Measurements from ENCODE around the gene DAAM1.

DAAM1 gene

DNA sequence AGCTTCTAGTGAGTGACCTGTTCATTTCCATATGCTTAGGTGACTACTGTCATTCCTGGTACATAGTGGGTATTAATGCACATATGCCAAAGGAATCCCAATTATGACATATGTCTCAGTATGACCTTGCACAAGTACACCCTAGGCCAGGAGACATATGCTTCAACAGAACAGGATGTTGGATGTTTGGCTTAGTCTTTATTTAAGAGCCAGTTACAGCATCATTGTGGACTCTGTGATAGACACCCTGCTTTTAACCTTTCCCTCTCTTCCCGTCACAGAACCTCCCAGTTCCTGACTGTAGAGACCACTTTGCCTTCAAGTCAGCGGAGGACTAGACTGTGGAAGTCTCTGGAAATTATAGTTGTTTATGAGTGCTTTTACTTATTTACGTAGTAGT is 72.9 kb downstream of the DAAM1 start:
- no peak for DNase-seq

DNA sequence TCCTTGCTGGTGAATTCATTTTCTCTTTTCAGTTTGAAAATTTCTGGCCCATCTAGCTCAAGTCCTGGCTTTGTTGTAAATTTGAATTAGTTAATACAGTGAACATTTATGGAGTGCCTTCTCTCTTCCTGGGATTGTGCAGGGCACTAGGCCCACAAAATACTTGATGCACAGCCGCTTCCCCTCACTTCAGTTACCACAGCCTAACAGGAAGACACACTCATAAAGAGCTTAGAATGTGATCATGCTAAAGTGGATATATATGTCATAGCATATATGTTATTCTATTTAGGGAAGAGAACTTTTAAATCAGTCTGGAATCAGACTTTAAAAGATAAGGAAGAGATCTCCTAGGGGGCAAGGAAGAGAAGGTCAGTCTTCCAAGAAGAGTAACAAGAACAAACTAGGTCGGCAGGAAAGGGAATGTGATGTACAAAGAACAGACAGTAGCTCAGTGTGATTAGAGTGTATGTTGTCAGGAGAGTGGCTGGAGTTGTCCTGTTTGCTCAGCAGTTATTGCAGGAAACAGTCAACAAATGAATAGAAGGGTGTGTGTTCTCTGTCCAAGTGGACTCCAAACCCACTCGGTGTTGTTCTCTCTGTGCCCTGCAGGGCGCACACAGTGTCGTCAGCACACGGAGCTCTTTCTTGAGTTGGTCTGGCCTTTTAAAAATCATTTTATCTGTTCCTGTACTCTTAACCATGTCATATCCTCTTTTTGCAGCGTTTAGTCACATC is 74.4 kb downstream of the DAAM1 start:
- DNase-seq = no peak

DNA sequence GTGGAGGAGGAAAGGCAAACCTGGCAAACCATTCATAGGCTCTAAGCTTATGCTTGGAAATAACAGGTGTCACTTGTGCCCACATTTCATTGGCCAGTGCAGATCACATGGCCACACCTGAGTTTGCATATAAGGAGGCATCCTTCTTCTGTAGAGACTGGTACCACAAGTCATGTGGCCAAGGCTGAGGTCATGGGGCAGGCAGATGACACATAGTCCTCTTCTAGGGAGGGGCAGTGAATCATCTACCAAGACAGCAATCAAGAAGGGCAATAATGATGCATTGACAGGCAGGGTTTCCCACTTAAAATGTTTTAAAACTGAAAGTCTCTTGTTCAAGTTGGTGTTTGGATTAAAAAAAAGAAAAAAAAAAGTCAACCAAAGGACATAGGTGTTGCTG is 77.3 kb downstream of the DAAM1 start:
- peak; percentile 11 for DNase-seq

DNA sequence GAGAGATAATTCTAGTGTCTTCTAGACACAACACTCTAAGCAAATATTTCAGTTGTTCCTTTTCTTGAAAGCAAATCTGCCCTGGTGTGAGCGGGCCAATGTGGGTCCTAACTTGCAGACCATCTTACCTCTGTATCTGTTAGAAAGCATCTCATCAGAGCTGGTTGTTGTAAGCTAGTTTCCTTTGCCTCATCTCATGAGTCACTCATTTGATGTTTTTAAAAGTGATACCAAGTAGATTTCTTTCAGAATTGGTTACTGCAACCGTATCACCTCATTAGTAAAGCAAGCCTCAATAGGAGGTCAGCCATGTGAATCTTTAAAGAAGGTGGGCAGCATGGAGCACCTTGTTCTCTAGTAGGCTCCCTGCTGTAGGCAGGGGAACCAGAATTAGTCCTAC is 78.6 kb downstream of the DAAM1 start:
- DNase-seq = no peak

DNA sequence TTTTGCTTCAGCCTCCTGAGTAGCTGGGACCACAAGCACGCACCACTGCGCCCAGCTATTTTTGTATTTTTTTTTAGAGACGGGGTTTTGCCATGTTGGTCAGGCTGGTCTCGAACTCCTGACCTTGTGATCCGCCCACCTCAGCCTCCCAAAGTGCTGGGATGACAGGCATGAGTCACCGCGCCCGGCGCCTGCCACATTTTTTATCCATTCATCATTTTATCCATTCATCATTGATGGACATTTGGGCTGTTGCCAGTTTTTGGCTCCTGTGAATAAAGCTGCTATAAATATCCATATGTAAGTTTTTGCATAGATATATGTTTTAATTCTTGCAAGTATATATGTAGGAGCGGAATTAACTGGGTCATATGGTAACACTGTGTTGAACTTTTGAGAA is 79.5 kb downstream of the DAAM1 start:
- no peak for DNase-seq

DNA sequence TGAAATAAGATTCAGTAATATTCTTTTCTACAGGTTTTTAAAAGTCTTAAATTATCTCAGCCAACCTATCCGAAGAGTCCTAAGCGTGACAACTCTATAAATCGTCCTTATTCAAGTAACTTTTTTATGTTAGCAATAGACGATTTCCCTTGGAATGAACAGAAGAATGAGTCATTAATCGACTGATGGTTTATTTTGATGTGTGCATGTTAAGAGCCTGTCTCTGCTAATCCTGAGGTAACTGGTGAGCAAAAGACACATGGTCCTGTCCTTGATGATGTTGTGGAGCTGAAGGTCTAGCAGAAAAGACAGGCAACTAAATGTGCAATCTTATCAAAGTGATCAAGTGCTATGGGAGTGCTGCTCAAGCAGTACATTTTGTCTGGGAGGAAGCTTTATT is 80.4 kb downstream of the DAAM1 start:
- no peak for DNase-seq

DNA sequence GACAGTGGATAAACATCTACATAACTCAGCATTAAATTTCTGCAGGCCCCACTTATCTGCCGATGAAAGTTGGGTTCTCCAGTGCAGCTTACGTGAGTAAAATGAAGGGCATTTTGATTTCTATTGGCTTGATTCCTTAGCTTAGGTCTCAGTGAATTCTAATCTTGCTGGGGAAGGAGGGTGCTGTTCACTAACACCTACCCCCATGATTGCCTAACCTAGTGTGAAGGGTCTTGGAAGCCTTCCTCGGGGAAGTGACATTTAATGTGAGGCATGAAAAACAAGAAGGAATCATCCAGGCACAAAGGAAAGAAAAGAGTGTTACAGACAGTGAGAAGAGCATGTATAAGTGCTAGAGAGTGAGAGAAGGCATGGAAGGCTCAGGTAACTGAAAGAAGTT is 81.0 kb downstream of the DAAM1 start:
- no peak for DNase-seq

DNA sequence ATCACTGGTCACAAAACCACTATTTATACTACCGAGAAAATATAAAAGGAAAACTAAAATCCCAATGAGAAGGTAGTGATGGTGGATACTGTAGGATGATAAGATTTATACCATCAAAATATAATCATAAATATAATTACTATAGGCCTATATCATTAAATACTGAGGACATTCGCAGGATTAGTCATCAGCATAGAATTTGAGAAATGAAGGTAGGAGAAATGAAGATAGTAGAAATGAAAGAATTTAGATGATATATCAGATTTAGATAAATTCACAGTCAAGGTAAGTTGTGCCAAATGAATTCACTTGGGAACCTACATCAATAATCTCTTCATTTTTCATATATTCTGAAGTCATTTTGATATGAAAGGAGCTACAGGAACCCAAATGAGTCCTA is 82.8 kb downstream of the DAAM1 start:
- no peak for DNase-seq

DNA sequence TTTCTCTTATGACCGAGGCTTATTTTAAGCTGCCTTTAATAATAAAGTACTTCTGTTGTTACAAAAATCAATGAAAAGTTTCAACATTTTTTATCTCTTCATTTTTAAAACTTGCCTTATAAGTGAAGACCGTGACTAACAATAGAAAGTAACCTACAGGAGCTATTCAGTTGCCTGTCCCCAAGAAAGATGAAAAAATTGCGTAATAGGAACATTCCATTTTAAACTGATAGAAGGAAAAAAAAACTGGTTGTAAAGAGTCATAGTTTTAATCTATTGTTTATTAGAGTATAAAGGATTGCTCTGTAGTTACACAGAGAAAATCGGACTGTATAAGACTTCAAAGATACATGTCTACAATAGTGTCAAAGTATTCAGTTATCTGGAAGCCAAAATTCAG is 83.3 kb downstream of the DAAM1 start:
- no peak for DNase-seq

DNA sequence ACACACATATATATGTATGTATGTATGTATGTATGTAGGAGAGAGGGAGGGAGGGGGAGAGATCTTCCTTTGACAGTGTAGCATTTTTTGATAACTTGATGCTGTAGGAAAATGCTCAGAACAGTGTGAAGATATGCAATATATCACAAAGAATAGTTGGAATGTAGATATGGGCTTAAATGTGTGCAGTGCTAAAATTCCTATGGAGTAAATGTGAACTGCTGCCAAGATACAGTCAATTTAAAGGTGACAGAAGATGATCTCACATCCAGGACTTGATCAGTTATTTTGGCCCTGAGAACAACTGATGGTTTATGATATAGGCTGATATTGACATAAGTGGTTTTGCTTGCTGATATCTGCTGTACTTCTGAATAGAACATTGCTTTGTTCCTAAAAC is 84.2 kb downstream of the DAAM1 start:
- DNase-seq = no peak

DNA sequence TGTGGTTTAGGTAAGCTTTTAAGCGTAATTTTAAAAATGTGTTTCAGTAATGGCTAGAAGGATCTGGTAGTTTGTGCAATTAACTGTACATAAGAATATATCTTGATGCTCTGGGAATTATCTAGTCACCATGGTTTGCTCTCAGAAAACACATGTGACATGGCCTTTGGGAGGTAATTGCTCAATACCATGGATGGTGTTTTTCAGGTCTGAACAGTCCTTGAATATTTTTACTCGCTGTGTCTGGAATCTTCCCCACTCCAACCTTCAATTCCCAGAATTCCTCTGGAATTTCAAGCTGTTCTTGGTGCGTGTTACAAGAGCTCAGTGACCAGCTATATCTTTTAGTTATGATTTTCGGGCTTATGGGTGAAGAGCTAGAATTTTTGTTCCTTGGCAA is 85.3 kb downstream of the DAAM1 start:
- no peak for DNase-seq

DNA sequence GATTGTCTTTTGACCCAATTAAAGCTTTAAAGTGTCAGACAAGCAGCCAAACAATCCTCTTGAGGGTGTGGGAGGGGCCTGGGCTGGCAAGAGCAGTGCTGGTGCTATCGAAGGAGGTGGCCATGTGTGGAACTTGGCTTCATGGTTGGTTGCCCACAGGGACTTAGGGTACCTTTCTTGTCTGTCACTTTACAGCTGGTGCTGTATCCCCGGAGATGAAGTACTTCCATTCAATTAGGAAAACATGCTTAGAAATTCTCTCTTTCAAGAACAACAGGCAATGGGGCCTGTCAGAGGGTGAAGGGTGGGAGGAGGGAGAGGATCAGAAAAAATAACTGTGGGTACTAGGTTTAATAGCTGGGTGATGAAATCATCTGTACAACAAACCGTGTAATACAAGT is 86.5 kb downstream of the DAAM1 start:
- peak; percentile 23 for DNase-seq

DNA sequence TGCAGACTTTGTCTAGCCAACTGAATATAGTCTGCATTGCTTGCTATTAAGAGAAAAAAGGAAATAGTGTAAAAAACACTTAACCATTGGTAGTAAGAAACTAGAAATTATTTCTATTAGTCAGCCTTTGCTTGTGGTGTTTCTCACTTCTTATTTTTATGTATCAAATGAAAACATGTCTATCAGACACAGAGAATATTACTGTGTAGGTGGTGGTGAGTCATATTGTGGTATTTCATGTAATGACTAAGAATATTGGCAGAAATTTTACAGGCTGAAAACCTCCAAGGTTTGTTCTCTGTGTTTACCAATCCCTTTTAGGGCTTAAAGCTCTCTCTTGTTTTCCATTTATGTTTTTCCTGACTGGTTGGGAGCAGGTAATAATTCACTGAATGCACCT is 87.2 kb downstream of the DAAM1 start:
- DNase-seq = no peak

DNA sequence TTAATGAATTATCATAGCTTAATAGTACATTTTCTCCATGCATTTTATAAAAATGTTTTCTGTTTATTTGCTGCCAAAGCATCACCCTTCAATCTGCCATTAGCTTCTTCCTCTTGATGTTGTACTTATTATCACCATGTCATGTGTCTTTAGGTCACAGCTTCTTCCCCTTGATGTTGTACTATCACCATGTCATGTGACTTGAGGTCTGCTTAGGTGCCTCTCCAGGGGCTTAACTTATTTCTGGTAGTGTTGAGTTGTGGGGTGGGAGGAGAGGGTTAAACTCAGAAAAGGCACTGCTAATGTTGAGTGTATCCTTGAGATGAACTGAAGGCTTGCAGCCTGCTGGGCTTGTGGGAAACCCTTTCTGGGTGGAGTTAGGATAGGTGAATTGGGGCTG is 87.8 kb downstream of the DAAM1 start:
- DNase-seq = no peak

DNA sequence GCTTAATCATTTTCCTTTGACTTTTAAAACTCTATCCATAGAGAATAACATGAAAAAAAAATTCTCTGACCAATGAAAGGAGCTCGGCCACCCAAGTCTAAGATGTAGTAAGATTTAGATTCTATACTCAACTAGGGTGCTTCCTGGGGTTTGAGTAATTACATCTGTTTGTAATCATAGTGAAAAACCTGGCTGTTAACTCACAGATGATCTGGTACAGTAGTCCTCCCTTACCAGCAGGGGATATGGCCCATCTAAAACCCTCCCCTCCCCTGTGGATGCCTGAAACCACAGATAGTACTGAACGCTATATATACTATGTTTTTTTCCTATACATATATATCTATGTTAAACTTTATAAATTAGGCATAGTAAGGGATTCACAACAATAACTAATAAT is 89.2 kb downstream of the DAAM1 start:
- no peak for DNase-seq

DNA sequence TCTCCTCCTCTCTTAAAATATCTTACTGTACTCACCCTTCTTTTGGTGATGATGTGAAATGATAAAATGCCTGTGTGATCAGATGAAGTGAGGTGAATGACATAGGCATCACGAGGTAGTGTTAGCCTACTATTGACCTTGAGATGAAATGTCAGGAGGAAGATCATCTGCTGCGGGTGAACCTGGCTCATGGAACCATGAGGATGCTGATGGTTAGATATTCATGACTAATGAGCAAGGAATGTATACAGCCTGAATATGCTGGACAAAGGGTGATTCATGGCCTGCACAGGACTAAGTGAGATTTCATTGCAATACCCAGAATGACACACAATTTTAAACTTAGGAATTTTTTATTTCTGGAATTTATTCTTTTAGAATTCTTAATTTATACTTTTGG is 89.6 kb downstream of the DAAM1 start:
- no peak for DNase-seq

DNA sequence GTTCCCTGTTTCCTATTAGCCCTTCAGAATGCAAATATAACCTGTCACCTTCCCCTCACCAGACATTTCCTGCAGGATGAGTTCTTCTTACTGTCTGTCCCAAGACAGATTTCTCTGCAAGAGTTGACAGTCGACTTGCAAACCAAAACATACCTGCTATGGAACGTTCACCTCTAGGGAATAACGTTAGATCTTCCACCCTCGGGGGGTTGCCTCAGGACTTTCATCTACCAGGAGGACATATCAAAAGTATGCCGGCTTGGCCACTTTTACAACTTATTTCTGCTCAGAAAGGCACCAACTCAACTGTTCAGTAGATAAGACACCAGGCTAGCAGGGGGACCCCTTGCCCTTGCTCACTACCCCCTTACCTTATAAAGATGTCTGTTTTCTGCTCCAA is 92.5 kb downstream of the DAAM1 start:
- no peak for DNase-seq

DNA sequence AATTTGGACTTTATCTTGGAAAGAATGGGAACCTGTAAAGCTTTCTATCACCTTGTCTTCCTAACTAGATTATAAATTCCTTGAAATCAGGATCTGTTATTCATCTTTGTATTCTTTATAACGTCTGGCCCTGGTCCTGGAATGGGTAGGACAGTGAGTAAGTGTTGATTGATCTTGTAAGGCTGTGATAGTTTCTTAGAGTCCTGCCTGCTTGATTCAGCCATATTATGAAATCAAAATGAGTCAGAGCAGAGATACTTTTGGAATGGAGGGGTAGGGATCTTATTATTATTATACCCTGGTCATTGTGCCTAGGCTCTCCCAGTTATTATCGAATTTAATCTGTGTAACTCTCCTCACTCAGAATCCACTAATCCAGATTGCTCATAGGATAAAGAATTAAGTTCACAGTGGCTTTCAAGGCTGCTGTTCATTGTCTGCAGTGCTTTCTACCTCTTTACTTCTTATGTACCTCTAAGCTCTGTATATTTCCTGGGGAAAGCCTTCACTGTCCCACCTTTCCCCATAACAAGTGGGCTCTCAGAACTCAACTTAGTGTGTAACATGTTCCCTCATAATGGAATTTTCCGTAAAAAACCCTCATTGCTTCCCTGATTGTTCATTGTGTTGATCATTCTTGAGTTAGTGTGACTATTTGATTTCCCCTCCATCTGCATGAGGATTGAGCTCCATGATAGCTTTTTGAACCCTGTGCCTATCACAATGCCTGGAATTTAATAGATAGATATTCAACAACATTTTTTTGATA is 93.3 kb downstream of the DAAM1 start:
- DNase-seq = no peak

DNA sequence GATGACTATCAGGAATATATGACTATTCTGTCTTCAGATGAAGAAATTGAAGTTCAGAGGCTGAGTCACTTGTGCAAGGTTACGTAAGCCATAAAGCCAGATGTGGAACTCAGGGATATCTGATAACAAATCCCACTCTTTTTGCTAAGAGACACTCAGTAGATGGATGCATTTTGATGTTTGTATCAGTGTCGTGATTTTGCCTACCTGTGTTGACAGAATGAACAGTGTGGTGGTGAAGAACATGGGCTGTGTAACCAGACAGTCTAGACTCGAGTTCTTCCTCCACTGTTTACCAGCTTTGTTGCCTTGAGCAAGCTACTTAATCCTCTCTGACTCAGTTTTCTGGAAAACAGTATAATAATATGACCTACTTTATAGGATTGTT is 93.9 kb downstream of the DAAM1 start:
- no peak for DNase-seq

DNA sequence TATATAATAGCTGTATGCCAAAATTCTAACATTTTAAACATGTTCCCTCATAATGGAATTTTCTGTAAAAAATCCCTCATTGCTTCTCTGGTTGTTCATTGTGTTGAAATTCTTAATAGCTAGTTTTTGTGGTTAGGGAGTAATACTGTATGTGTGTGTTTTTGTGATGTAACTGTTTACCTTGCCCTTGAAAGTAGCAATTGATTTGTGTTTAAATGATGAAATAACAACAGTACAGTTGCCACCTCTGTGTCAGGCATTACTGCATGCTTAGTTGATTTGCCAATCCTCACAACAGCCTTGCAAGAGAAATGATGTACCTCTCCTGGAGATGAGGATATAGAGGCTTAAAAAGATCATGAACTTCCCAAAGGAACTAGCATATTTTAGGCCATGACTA is 94.9 kb downstream of the DAAM1 start:
- no peak for DNase-seq

DNA sequence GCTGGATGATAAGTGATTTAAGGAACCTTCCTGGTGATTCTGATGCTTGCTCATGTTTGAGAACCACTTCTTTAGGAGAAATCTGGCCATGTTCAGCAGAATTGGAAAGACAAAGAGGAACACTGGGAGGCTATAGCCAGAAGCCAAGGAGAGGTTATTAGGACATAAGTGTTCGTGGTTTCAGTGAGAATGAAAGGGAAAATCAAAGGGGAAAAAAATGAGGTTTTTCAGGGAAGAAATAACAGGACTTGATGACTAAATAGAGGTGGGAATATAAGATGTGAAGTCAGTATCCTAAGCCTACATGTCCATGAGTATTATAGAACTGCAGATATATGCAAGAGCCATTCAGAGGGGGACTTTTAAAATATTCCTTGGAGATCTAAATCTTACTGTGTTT is 95.6 kb downstream of the DAAM1 start:
- DNase-seq = no peak

DNA sequence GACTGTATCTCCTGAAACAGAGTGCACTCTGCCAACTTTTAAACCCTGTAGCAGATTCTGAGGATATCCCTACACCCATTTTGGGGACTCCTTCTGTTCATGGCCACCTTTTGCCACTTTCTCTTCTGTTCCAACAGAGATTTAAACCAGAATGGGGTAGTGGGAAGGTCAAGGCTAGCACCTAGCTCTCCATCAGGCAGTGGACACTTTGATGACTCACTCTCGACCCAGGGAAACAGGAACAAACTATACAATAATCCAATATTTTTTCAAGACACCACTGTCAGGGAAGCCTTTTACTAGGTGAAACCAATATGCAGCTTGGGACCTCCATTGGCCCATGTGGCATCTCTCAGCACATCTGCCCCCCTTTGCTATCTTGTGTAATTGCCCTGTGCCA is 103.6 kb downstream of the DAAM1 start:
- DNase-seq = no peak

DNA sequence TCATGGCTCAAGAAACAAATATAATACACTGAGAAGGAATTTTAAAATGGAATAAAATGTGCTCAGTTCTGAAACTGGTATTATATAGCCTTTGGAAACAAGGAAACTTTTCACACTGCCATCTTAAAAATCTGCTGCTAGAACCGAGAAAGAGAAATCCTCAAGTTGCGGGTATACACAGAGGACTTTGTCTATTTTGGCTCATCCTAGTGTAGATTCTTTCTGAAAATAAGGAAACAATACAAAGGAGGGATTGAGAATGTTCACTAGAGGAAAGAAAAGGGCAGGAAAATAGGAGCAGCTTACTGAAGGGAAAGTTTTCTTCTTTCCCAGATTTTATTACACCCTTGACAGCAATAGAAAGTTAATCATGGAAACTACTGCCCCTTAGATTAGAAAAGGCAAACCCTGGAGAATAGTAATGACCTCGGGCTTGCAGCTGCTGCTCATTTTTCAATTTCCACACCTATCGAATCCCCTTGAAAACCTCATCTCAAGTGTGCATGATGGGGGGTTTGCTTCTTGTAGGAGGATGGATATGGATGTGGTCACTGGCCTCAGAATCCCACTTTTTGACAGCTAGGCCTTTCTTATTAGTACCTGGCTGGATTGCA is 104.6 kb downstream of the DAAM1 start:
- no peak for DNase-seq

DNA sequence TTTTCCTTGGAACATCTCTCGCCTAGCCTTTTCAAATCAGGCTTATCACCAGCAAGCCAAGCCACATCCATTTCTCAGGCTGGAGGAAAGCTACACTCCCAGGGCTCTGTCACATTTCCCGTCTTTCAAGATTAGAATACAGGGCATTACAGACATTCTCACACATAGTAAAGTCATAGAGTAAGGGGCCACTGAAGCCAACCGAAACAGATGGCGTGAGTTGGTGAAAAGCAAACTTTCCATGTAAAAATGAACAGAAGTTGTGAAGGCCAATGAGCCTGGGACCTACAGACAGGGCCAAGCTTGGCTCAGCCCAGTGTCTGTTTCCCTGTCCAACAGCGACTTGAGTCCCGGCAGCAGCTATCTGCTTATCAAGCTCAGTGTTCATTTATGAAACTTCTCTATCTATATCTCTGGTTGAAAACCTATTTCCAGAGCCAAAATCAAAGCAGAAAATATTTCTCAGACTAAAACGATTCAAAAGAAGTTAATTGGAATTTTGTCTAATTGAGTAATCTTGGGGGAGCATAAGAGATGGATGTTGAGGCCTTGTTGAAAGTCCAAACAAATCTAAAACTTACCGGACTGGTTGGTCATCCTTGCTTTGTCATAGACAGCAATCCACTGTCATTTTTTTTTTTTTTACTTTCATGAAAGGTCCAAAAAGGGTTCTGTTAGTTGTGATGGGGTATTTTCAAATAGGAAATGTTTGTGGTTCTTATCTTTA is 105.6 kb downstream of the DAAM1 start:
- no peak for DNase-seq
